Endothelial cell of umbilical vein (primary cell): ENCODE measurements around the gene TTC3.

Source experiments
- CTCF ChIP-seq, 2 donors: IDR thresholded peaks; 1 replicate in 1 of 2; 2 replicates in 1 of 2; pipeline ENCODE4 v1.5.1; 2011; ENCODE audit warnings: low read length in 2 of 2, mild to moderate bottlenecking in 2 of 2, moderate library complexity in 2 of 2, control low read depth in 1 of 2, inconsistent platforms in 1 of 2, low read depth in 1 of 2; ENCODE audit not compliant: insufficient read depth in 1 of 2; ENCODE audit errors: extremely low read depth in 1 of 2
- EZH2 ChIP-seq: IDR thresholded peaks from 2 replicates; pipeline ENCODE4 v1.6.1; 2012; ENCODE audit warnings: borderline replicate concordance, low read depth, mild to moderate bottlenecking, moderate library complexity, low read length, inconsistent platforms; ENCODE audit not compliant: severe bottlenecking
- GATA2 ChIP-seq: IDR thresholded peaks from 2 replicates; pipeline ENCODE4 v1.7.0; 2011; ENCODE audit warnings: low read depth, mild to moderate bottlenecking, moderate library complexity, mixed read lengths, low read length; ENCODE audit not compliant: insufficient read length, insufficient read depth
- JUN ChIP-seq: IDR thresholded peaks from 2 replicates; pipeline ENCODE4 v1.6.1; 2011; ENCODE audit warnings: borderline replicate concordance, low read depth; ENCODE audit not compliant: insufficient read length, insufficient read depth
- MAX ChIP-seq: IDR thresholded peaks from 2 replicates; pipeline ENCODE4 v1.6.1; 2011; ENCODE audit not compliant: insufficient read depth, insufficient read length
- POLR2A ChIP-seq: IDR thresholded peaks from 2 replicates; pipeline ENCODE4 v1.6.1; 2012; ENCODE audit warnings: low read depth, mild to moderate bottlenecking, control low read depth, low read length
- POLR2AphosphoS5 ChIP-seq: IDR thresholded peaks from 2 replicates; pipeline ENCODE4 v1.6.1; 2012; ENCODE audit warnings: low read depth, mild to moderate bottlenecking, control low read depth, low read length, moderate library complexity; ENCODE audit not compliant: insufficient read depth

- TF ChIP-seq GATA2 (no peak), CTCF (IDR thresholded peaks at IDR 0.05; ENCODE audit: extremely low read depth in 1 of 2, insufficient read depth in 1 of 2, low read depth in 1 of 2, low read length in 2 of 2) (no peak), MAX (no peak), JUN (no peak), POLR2A (no peak), POLR2AphosphoS5 (no peak), EZH2 (no peak)
Observed at GRCh38 chr21:37075214-37075770, 2.2 kb downstream of the TTC3 start.
